OCI-LY3 (cell line): ENCODE results near the gene HECTD4.

ENCODE experiments used
- CTCF ChIP-seq: fragments of 200-600, 300-600 bp; sonication (generic); IDR thresholded peaks from 2 replicates; pipeline ENCODE4 v1.5.1; 2014; ENCODE audit warnings: antibody characterized with exemption, low read length, low read depth
- EZH2phosphoT487 ChIP-seq: fragments of 200-600 bp; shearing (Covaris generic); IDR thresholded peaks from 2 replicates; pipeline ENCODE4 v1.6.1; 2018; ENCODE audit warnings: antibody characterized with exemption, mixed run types, low read depth

GRCh38 chr12:112319395-112319794 lies 62.8 kb downstream of the HECTD4 start:
- TF ChIP-seq CTCF (no peak), EZH2phosphoT487 (no peak)
